ENCODE data around the gene PAIP2. TPM values are rescaled to one million over a fixed set of nuclear protein-coding genes. Genes with fewer than 3 reads are reported as not detected.

The PAIP2 gene
- polyA plus RNA-seq, 1 of the 3 experiments (the other 2 are of a cell fraction) = 73.2 TPM

GRCh38 chr5:139341689-139342422 is at the start of gene PAIP2 (continued):
- TF ChIP-seq IRF3 (IDR thresholded peaks at IDR 0.05; ENCODE audit: low read depth, low read length) = no peak
- TF ChIP-seq RFX5 (IDR thresholded peaks at IDR 0.05; ENCODE audit: low read length) = peak; percentile 57; the same call in 1 of the 2 replicates
- peak; percentile 28; the same call in 1 of the 2 replicates for TF ChIP-seq SMC3 (IDR thresholded peaks at IDR 0.05; ENCODE audit: low read depth, low read length)
- no peak for TF ChIP-seq REST (IDR thresholded peaks at IDR 0.05; ENCODE audit: low read depth, low read length)
- TF ChIP-seq FOXM1 (IDR thresholded peaks at IDR 0.05; ENCODE audit: low read depth) = peak; percentile 15; the same call in 1 of the 2 replicates
- peak; percentile 68 for TF ChIP-seq CTCF (IDR thresholded peaks at IDR 0.05)

- ChIA-PET POLR2A (interaction anchor here (0.7 to 2.2 kb wide), 11 partner anchors 13 to 828 kb away, joined by 3 to 34 read pairs (median 5); partner anchors contain the start of genes EGR1, ETF1, HSPA9 and PAIP2), CTCF (interaction anchor here (0.6 to 2.5 kb wide), 5 partner anchors 10 to 714 kb away, joined by 3 to 7 read pairs (median 3); partner anchors contain the start of gene PAIP2)
- Histone ChIP-seq H3K4me2 (peak overlapping the region; percentile 76; the same call in 1 of the 2 replicates), H3K9me3 (no peaks in the 10 kb centered on the region), H4K20me1 (ENCODE audit: insufficient read depth) (peaks cover 37% of the 10 kb centered on the region), H2AFZ (ENCODE audit: low read depth) (peak overlapping the region; percentile 98), H3K36me3 (replicated peaks in 1 of 2; ENCODE audit: control insufficient read depth in 1 of 2, insufficient read depth in 2 of 2, low read length in 1 of 2) (no peaks in the 10 kb centered on the region), H3K4me3 (ENCODE audit: low read depth in 2 of 2, low read length in 1 of 2) (peak overlapping the region; percentile 73 to 85; a peak in 3 of 4 replicates), H3F3A (replicated peaks; ENCODE audit: insufficient read depth) (peaks cover 26% of the 10 kb centered on the region), H3K27me3 (ENCODE audit: insufficient read depth) (no peaks in the 10 kb centered on the region), H3K4me1 (ENCODE audit: control insufficient read depth in 1 of 2, insufficient read depth in 2 of 2, low read depth in 1 of 2, low read length in 1 of 2) (peaks cover 10 to 19% of the 10 kb centered on the region in 2 experiments; a peak in 3 of 4 replicates), H3K9ac (peak overlapping the region; percentile 100; the same call in 1 of the 2 replicates), H3K79me2 (ENCODE audit: insufficient read depth) (peaks cover 46% of the 10 kb centered on the region), H3K9me2 (no peaks in the 10 kb centered on the region), H3K27ac (ENCODE audit: low read depth in 2 of 2, low read length in 1 of 2) (peak overlapping the region; percentile 79 to 99)
- no peak for DNase-seq
- WGBS (ENCODE audit: low lambda C conversion rate) = 39% methylated on average over 11 of the region's 11 CpGs
- TF ChIP-seq MAX (IDR thresholded peaks at IDR 0.05; ENCODE audit: low read depth) (no peak), SIN3A (IDR thresholded peaks at IDR 0.05; ENCODE audit: borderline replicate concordance, low read depth, low read length) (no peak), MEF2A (IDR thresholded peaks at IDR 0.05; ENCODE audit: borderline replicate concordance, low read depth) (no peak)
These were observed 48.5 kb upstream of the PAIP2 start for GRCh38 chr5:139293202-139293506.

Measured in SK-N-SH (cell line).